Esophagus muscularis mucosa (tissue), 4 donors: Measurements from ENCODE around the gene TTC9. TPM values are rescaled to one million over a fixed set of nuclear protein-coding genes. Genes with fewer than 3 reads are reported as not detected.
"Not testable (repeated sequence)": the region's sequence is repeated elsewhere in the genome, so short reads cannot be mapped to it uniquely, and the experiment has no call there.

ENCODE experiments used
- DNase-seq: peaks from one replicate; pipeline ENCODE4 v3.0.0-alpha.2; 2017; ENCODE audit errors: extremely low spot score
- H3K27ac ChIP-seq, 4 donors: fragments of 200-600 bp; sonication (generic); replicated peaks in 1 of 4; 1 replicate in 3 of 4; 2 replicates in 1 of 4; pipeline ENCODE4 v1.5.1; 2016 to 2019; ENCODE audit warnings: mild to moderate bottlenecking in 1 of 4
- H3K27me3 ChIP-seq, 4 donors: fragments of 200-600 bp; sonication (generic); one replicate each; pipeline versions ENCODE4 v1.5.1 to v1.6.0; 2016 to 2019
- H3K36me3 ChIP-seq, 4 donors: fragments of 200-600 bp; sonication (generic); one replicate each; pipeline ENCODE4 v1.5.1; 2016 to 2019
- H3K4me1 ChIP-seq, 4 donors: fragments of 200-600 bp; sonication (generic); one replicate each; pipeline ENCODE4 v1.5.1; 2016 to 2019
- H3K4me3 ChIP-seq, 4 donors: fragments of 200-600 bp; sonication (generic); 1 replicate in 2 of 4; 2 replicates in 2 of 4; pipeline ENCODE4 v1.5.1; 2016 to 2019; ENCODE audit warnings: mild to moderate bottlenecking in 4 of 4, moderate library complexity in 1 of 4
- H3K9me3 ChIP-seq, 4 donors: fragments of 200-600 bp; sonication (generic); 1 replicate in 3 of 4; 2 replicates in 1 of 4; pipeline ENCODE4 v1.5.1; 2016 to 2019
- EP300 ChIP-seq: sonication (generic); formaldehyde crosslinking; IDR thresholded peaks from one replicate; pipeline ENCODE4 v1.6.1; 2017; ENCODE audit warnings: antibody characterized with exemption
- POLR2A ChIP-seq: fragments of 450-650 bp; IDR thresholded peaks from one replicate; pipeline ENCODE4 v1.6.1; 2017; ENCODE audit warnings: antibody characterized with exemption, moderate library complexity, mild to moderate bottlenecking, low read depth
- POLR2AphosphoS5 ChIP-seq, 2 donors: sonication (generic); formaldehyde crosslinking; IDR thresholded peaks; one replicate each; pipeline ENCODE4 v1.6.1; 2017; ENCODE audit warnings: antibody characterized with exemption in 2 of 2
- WGBS: methylation state at CpG from one replicate; pipeline ENCODE4 v1.1.5; 2018; 5-methylcytosine and 5-hydroxymethylcytosine counted together
- intact Hi-C: fragments of 100-400 bp; cut with DNase I; formaldehyde crosslinking; loops from one replicate; pipeline ENCODE4 v1.15.1; 2023
- total RNA-seq, 4 donors: library from RNA; depleted of rRNA; stranded (reverse); fragments of >200 nt; gene quantifications; one replicate each; pipeline versions ENCODE4 v1.1.0 to v1.2.1, GENCODE V29; 2016
- TF ChIP-seq, protein P1 (sequence below), 3 experiments: fragments of 200-600 bp in 2 of 3; fragments of 450-650 bp in 1 of 3; sonication (generic) in 2 of 3; IDR thresholded peaks; one replicate each; pipeline ENCODE4 v1.5.1; 2017 to 2019; ENCODE audit warnings: antibody characterized with exemption in 3 of 3, mild to moderate bottlenecking in 2 of 3, moderate library complexity in 1 of 3

Gene TTC9
- total RNA-seq, 4 donors from 2014 or later: 0.99 to 3.4 (median 1.9) TPM

DNA sequence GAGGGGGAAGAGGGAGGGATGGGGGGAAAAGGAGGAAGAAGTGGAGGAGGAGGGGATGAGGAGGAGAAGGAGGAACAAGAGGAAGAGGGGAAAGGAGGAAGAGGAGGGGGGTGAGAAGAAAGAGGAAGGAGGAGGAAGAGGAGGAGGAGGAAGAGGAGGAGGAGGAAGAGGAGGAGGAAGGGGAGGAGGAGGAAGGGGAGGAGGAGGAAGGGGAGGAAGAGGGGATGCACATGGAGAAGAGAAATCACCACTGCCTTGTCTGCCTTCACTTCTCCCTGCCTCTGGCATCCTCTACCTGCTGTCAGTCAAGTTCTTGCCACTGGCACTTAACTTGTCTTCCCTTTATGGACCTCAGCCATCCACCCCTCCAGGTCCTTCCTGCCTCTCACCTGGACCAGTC is 59.9 kb downstream of the TTC9 start:
- intact Hi-C loops: no loop called here
- Histone ChIP-seq H3K4me1 (no peaks in the 10 kb centered on the region), H3K27ac (no peak overlapping the region), H3K4me3 (no peak overlapping the region), H3K9me3 (no peaks in the 10 kb centered on the region), H3K27me3 (peaks cover 0 to 8% (median 0%) of the 10 kb centered on the region in 4 donors), H3K36me3 (no peaks in the 10 kb centered on the region)
- no peak for TF ChIP-seq EP300
- DNase-seq: no peak

DNA sequence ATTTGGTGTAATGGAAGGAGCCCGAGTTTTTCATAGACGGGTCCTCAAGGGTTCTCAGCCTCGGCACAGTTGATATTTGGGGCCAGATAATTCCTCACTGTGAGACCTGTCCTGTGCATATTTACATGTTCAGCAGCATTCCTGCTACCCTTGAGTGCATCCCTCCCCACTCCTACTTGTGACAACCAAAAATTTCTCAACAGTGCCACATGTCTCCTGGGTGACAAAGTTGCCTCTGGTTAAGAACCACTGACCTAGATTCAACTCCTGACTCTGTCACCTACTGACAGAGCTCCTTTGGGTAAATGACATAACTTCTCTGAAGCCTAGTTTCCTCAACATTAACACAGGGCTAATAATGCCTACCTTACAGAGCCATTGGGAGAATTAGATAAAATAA is 60.4 kb downstream of the TTC9 start:
- no peak for DNase-seq
- H3K27me3 ChIP-seq: peaks cover 0 to 12% (median 0%) of the 10 kb centered on the region in 4 donors
- H3K9me3 ChIP-seq: no peaks in the 10 kb centered on the region
- TF ChIP-seq POLR2A (no peak), POLR2AphosphoS5 (IDR thresholded peaks at IDR 0.05) (no peak), EP300 (no peak)
- TF ChIP-seq, protein P1, sequence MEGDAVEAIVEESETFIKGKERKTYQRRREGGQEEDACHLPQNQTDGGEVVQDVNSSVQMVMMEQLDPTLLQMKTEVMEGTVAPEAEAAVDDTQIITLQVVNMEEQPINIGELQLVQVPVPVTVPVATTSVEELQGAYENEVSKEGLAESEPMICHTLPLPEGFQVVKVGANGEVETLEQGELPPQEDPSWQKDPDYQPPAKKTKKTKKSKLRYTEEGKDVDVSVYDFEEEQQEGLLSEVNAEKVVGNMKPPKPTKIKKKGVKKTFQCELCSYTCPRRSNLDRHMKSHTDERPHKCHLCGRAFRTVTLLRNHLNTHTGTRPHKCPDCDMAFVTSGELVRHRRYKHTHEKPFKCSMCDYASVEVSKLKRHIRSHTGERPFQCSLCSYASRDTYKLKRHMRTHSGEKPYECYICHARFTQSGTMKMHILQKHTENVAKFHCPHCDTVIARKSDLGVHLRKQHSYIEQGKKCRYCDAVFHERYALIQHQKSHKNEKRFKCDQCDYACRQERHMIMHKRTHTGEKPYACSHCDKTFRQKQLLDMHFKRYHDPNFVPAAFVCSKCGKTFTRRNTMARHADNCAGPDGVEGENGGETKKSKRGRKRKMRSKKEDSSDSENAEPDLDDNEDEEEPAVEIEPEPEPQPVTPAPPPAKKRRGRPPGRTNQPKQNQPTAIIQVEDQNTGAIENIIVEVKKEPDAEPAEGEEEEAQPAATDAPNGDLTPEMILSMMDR (IDR thresholded peaks at IDR 0.05): no peak
- H3K27ac ChIP-seq: no peak overlapping the region
- intact Hi-C loops: no loop called here
- no peaks in the 10 kb centered on the region for H3K36me3 ChIP-seq
- WGBS: 82% methylated on average over 3 of the region's 3 CpGs
- H3K4me3 ChIP-seq: no peak overlapping the region
- H3K4me1 ChIP-seq: no peaks in the 10 kb centered on the region

DNA sequence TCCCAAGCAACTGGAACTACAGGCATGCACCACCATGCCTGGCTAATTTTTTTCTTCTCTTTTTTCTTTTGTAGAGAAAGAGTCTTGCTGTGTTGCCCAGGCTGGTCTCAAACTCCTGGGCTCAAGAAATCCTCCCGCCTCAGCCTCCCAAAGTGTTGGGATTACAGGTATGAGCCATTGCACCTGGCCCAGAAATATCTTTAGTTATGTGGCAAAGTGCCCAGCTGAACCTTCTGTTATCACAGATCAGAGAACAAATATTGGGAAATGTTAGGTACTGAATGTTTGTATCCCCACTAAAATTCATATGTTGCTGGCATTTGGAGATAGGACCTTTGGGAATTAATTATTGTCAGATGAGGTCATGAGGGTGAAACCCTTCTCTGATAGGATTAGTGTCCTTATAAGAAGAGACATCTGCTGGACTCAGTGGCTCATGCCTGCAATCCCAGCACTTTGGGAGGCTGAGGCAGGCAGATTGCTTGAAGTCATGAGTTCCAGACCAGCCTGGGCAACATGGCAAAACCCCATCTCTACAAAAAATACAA is 62.0 kb downstream of the TTC9 start:
- DNase-seq, H3K4me3 ChIP-seq, H3K9me3 ChIP-seq, H3K36me3 ChIP-seq, H3K27ac ChIP-seq, H3K4me1 ChIP-seq, intact Hi-C loops: not testable (repeated sequence)
- 85% methylated on average over 1 of the region's 1 CpG for WGBS
- H3K27me3 ChIP-seq: peaks cover 0 to 18% (median 0%) of the 10 kb centered on the region in 4 donors

DNA sequence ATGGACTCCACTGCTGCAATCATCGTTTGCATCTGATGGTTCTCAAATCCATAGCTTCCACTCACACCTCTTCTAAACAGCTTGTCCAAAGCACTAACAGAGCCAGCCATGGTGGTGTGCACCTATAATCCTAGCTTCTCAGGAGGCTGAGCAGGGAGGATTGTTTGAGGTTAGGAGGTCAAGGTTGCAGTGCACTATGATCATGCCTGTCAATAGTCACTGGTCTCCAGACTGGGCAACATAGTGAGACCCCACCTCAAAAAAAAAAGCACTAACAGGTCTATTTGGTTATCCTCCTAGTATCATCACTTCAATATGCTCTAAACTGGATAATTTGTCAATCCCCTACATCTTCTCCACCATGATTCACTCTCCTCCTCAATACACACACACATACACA is 63.2 kb downstream of the TTC9 start:
- TF ChIP-seq POLR2AphosphoS5 (IDR thresholded peaks at IDR 0.05) (no peak), POLR2A (no peak), EP300 (no peak)
- TF ChIP-seq, protein P1 (IDR thresholded peaks at IDR 0.05): no peak
- H3K36me3 ChIP-seq: no peaks in the 10 kb centered on the region
- intact Hi-C loops: no loop called here
- H3K27ac ChIP-seq: no peak overlapping the region
- DNase-seq: no peak
- peaks cover 0 to 25% (median 0%) of the 10 kb centered on the region in 4 donors for H3K27me3 ChIP-seq
- no peaks in the 10 kb centered on the region for H3K9me3 ChIP-seq
- WGBS: 83% methylated on average over 1 of the region's 1 CpG
- H3K4me1 ChIP-seq: no peaks in the 10 kb centered on the region
- H3K4me3 ChIP-seq: no peak overlapping the region

DNA sequence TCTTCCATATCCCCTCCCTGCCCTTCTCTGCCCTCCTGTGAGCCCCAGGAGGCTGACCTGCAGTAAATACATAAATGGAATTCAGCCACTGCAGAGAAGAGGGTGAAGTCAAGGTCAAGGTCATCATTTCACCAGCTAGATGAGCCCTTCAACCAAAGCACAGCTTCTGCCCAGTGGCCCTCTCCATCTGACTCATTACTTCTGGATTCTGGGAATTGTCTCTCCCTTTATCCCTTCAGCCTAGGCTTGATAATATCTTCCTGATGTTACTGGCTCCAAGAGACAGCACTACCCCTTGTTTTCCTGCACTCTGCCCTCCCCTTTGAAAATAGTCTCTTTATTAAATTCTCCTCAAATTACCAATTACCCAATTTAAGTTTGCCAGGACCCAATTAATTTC is 64.5 kb downstream of the TTC9 start:
- H3K36me3 ChIP-seq: no peaks in the 10 kb centered on the region
- no peaks in the 10 kb centered on the region for H3K9me3 ChIP-seq
- no peak for TF ChIP-seq POLR2AphosphoS5 (IDR thresholded peaks at IDR 0.05)
- H3K27me3 ChIP-seq: peaks cover 0 to 26% (median 0%) of the 10 kb centered on the region in 4 donors
- intact Hi-C loops: no loop called here
- no peak for DNase-seq
- no peak overlapping the region for H3K4me3 ChIP-seq
- H3K27ac ChIP-seq: no peak overlapping the region
- H3K4me1 ChIP-seq: no peaks in the 10 kb centered on the region

DNA sequence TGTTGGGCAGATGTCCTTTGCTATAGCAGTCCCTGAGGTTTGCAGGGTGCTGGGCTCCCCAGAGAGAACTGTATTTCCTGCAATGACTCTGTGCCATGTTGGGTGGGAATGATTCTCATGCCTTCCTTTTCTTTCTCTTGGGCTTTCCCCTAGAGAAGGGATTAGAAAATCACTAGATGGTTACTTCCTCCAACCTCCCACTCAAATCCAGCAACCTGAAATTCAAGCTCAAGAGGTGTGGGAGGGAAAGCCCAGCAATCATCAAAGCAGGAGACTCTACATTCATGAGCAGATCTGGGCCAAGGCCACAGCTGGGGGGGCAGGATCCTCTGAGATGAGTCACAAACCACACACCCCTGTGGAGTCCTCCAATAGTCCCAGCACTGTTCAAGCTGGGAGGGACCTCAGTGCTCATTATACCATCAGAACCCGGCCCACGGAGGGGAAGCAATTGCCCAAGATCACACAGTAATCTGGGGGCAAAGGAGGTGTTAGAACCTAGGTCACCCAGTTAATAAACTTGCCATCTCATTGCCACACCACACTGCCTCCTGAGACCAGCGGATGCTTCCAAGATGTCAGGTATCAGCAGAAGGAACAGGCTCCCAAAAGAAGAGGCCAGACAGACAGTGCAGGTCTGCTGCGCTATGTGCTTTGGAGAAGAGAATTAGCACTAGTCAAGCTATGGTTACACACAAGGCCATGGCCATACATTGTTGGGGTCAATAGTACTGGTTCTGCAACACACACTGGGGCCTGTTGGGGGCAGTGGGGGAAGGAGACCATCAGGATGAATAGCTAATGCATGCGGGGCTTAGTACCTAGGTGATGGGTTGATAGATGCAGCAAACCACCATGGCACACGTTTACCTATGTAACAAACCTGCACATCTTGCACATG is 65.7 kb downstream of the TTC9 start:
- Histone ChIP-seq H3K4me3 (no peak overlapping the region), H3K4me1 (no peaks in the 10 kb centered on the region), H3K27ac (no peak overlapping the region), H3K36me3 (no peaks in the 10 kb centered on the region), H3K27me3 (peaks cover 0 to 28% (median 0%) of the 10 kb centered on the region in 4 donors), H3K9me3 (no peaks in the 10 kb centered on the region)
- intact Hi-C loops: no loop called here
- DNase-seq: no peak
- TF ChIP-seq POLR2AphosphoS5 (IDR thresholded peaks at IDR 0.05) (no peak), POLR2A (no peak), EP300 (no peak)
- TF ChIP-seq, protein P1 (IDR thresholded peaks at IDR 0.05): no peak
- WGBS: 82% methylated on average over 6 of the region's 6 CpGs
